Effector memory CD4-positive, alpha-beta T cell (primary cell): ENCODE results near the gene CLPX.
"Not testable (repeated sequence)": the region's sequence is repeated elsewhere in the genome, so short reads cannot be mapped to it uniquely, and the experiment has no call there.

Source experiments
- DNase-seq, 3 donors: peaks; one replicate each; pipeline ENCODE4 v3.0.0-alpha.2; 2020
- H3K27ac ChIP-seq: 2 replicates; pipeline ENCODE4 v1.7.0; 2013; ENCODE audit warnings: mild to moderate bottlenecking, low read length, moderate library complexity; ENCODE audit not compliant: insufficient read depth, poor library complexity, severe bottlenecking
- H3K27me3 ChIP-seq: replicated peaks from 2 replicates; pipeline ENCODE4 v1.7.0; 2013; ENCODE audit warnings: mild to moderate bottlenecking, low read length; ENCODE audit not compliant: insufficient read depth, control insufficient read depth, poor library complexity, severe bottlenecking
- H3K36me3 ChIP-seq: 2 replicates; pipeline ENCODE4 v1.7.0; 2013; ENCODE audit warnings: mild to moderate bottlenecking, low read length, moderate library complexity; ENCODE audit not compliant: control insufficient read depth, insufficient read depth
- H3K4me1 ChIP-seq: 2 replicates; pipeline ENCODE4 v1.7.0; 2013; ENCODE audit warnings: low read length, mild to moderate bottlenecking; ENCODE audit not compliant: control insufficient read depth, insufficient read depth, poor library complexity, severe bottlenecking
- H3K4me3 ChIP-seq: 2 replicates; pipeline ENCODE4 v1.7.0; 2013; ENCODE audit warnings: low read length, low read depth, mild to moderate bottlenecking; ENCODE audit not compliant: insufficient read depth, poor library complexity, severe bottlenecking
- H3K9me3 ChIP-seq: 2 replicates; pipeline ENCODE4 v1.7.0; 2013; ENCODE audit warnings: mild to moderate bottlenecking, low read length, moderate library complexity; ENCODE audit not compliant: control insufficient read depth

CLPX gene

GRCh38 chr15:65194826-65195547, 9.8 kb upstream of the CLPX start:
- H3K4me3 ChIP-seq = no peak overlapping the region
- no peaks in the 10 kb centered on the region for H3K4me1 ChIP-seq
- no peak for DNase-seq
- H3K27ac ChIP-seq = no peak overlapping the region
- H3K9me3 ChIP-seq = no peaks in the 10 kb centered on the region
- no peaks in the 10 kb centered on the region for H3K27me3 ChIP-seq
- no peaks in the 10 kb centered on the region for H3K36me3 ChIP-seq

GRCh38 chr15:65192016-65192415, 6.9 kb upstream of the CLPX start:
- no peaks in the 10 kb centered on the region for H3K4me1 ChIP-seq
- DNase-seq = no peak
- H3K27me3 ChIP-seq = no peaks in the 10 kb centered on the region
- no peaks in the 10 kb centered on the region for H3K9me3 ChIP-seq
- no peaks in the 10 kb centered on the region for H3K36me3 ChIP-seq
- no peak overlapping the region for H3K4me3 ChIP-seq
- H3K27ac ChIP-seq = no peak overlapping the region

DNA sequence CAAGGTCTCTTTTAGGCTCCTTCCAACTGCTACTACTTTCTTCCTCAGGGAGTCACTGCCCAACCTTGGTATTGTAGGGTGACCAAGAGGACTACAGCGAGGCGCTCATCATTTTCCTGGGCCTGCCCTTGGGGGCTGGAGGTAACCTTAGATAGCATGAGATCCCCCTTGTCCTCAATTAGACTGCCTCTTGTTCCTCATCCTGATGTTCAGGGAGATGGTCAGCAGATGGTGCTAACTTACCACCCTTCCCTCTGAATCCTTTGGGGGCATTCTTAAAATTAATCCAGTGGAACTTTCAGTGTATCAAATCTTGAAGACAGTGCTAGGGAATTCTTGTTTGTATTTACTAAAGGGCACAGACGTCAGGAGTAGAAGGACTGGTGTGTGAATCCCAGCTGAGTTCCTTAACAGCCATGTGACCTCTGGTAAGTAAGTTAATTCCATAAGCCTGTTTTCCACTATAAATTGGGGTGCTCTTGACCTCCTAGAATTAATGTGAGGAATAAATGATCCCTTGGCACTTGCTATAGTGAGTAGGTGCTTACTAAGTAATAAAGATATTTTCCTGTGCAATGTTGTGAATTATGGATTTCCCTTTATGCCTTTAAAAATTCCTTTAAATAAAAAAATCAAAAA, 4.1 kb upstream of the CLPX start:
- H3K36me3 ChIP-seq = no peaks in the 10 kb centered on the region
- no peaks in the 10 kb centered on the region for H3K4me1 ChIP-seq
- no peak overlapping the region for H3K27ac ChIP-seq
- no peak for DNase-seq
- no peak overlapping the region for H3K4me3 ChIP-seq
- H3K27me3 ChIP-seq = no peaks in the 10 kb centered on the region
- H3K9me3 ChIP-seq = no peaks in the 10 kb centered on the region

DNA sequence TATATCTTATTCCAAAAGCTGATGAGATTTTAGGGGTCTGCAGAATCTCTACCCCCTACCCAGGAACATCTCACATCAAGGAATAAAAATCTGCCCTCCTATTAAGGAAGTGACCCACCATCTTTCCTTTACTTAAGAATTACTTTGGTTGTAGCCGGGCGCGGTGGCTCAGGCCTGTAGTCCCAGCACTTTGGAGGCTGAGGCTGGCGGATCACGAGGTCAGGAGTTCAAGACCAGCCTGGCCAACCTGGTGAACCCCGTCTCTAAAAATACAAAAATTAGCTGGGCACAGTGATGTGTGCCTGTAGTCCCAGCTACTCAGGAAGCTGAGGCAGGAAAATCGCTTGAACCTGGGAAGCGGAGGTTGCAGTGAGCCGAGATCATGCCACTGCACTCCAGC, 3.3 kb upstream of the CLPX start:
- H3K4me1 ChIP-seq, H3K9me3 ChIP-seq, H3K4me3 ChIP-seq, H3K27ac ChIP-seq, H3K36me3 ChIP-seq, H3K27me3 ChIP-seq, DNase-seq: not testable (repeated sequence)

DNA sequence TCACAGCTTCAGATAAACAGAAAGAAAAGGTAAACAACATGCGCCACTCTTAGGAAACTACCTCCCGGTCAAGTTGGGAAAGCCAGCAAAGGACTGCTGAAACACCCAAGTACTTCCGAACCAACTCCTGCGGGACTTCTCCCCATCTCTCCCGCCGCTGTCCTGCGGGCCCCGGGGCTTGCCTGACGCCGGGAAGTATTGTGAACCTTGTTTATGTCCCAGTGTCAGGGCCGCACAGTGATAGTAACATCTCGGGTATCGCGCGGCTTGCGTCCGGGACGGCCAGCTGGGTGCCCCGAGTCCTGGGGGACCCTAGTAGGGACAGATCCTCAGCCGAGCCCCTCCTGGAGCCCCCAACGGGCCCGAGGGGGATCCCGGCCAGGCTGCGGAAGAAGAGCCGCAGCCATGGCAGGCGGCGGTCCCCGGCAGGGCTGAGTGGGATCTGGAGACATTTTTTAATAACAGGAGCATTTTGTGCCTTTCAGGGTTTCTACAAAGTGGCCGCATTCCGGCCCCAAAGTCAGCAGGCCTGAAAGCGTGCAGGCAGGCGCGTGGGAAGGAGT, 756 bp downstream of the CLPX start:
- Histone ChIP-seq H3K4me3 (peak overlapping the region; percentile 86), H3K27me3 (no peaks in the 10 kb centered on the region), H3K4me1 (peaks cover 7% of the 10 kb centered on the region), H3K27ac (peak overlapping the region; percentile 85), H3K9me3 (no peaks in the 10 kb centered on the region), H3K36me3 (peaks cover 7% of the 10 kb centered on the region)
- DNase-seq = peak in 1 of 3 donors; percentile 5

DNA sequence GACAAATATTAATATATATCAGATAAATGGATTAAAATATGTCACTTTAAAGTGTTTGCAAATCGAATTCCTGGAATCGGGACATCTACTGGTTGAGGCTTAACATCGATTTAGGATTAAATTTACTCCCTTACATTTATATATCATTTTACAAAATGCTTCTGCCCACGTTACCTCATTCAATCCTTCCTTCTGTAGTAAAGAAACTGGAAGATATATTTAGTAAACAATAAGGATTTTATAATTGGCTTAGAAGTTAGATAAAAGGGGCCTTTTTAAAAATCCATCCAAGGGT, 1.3 kb downstream of the CLPX start:
- DNase-seq = no peak
- H3K4me1 ChIP-seq = peaks cover 7% of the 10 kb centered on the region
- H3K9me3 ChIP-seq = no peaks in the 10 kb centered on the region
- H3K27ac ChIP-seq = peak overlapping the region; percentile 85
- H3K27me3 ChIP-seq = no peaks in the 10 kb centered on the region
- H3K4me3 ChIP-seq = peak overlapping the region; percentile 86
- peaks cover 11% of the 10 kb centered on the region for H3K36me3 ChIP-seq

- no peak overlapping the region for H3K27ac ChIP-seq
- peaks cover 22% of the 10 kb centered on the region for H3K36me3 ChIP-seq
- H3K4me3 ChIP-seq = no peak overlapping the region
Measured at GRCh38 chr15:65182538-65182937, 2.6 kb downstream of the CLPX start.

DNA sequence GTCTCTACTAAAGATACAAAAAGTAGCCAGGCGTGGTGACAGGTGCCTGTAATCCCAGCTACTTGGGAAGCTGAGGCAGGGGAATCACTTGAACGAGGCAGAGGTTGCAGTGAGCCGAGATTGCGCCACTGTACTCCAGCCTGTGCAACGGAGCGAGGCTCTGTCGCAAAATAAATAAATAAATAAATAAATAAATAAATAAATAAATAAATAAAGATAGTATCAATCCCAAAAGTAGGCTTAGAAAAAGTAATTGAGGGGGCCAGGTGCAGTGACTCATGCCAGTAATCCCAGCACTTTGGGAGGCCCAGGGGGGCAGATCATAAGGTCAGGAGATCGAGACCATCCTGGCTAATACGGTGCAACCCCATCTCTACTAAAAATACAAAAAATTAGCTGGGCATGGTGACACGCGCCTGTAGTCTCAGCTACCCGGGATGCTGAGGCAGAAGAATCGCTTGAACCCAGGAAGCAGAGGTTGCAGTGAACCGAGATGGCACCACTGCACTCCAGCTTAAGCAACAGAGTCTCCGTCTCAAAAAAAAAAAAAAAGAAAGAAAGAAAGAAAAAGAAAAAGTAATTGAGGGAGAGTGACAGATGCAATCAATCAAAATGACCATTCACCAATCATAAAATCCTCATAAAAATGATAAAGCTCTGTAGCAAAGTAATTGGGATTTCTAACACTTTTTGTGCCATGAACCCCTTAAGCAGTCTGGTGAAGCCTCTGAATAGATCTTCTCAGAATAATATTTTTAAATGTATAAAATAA, 3.4 kb downstream of the CLPX start:
- H3K4me3 ChIP-seq, H3K27ac ChIP-seq, DNase-seq, H3K27me3 ChIP-seq, H3K9me3 ChIP-seq, H3K4me1 ChIP-seq: not testable (repeated sequence)
- H3K36me3 ChIP-seq = peaks cover 30% of the 10 kb centered on the region

More at GRCh38 chr15:65182538-65182937, 2.6 kb downstream of the CLPX start:
- peaks cover 7% of the 10 kb centered on the region for H3K4me1 ChIP-seq
- H3K9me3 ChIP-seq = no peaks in the 10 kb centered on the region
- DNase-seq = no peak
- no peaks in the 10 kb centered on the region for H3K27me3 ChIP-seq

GRCh38 chr15:65180167-65180566, 5.0 kb downstream of the CLPX start:
- Histone ChIP-seq H3K27me3 (no peaks in the 10 kb centered on the region), H3K4me3 (no peak overlapping the region), H3K27ac (no peak overlapping the region), H3K9me3 (no peaks in the 10 kb centered on the region), H3K4me1 (peaks cover 7% of the 10 kb centered on the region), H3K36me3 (peaks cover 37% of the 10 kb centered on the region)
- DNase-seq = no peak

- no peak for DNase-seq
- Histone ChIP-seq H3K4me3 (no peak overlapping the region), H3K9me3 (no peaks in the 10 kb centered on the region), H3K36me3 (peaks cover 44% of the 10 kb centered on the region), H3K27me3 (no peaks in the 10 kb centered on the region), H3K4me1 (peaks cover 6% of the 10 kb centered on the region), H3K27ac (no peak overlapping the region)
Measured at GRCh38 chr15:65177901-65178300, 7.2 kb downstream of the CLPX start.
